ENCODE results near the gene TGFBR2. TPM values are rescaled to one million over a fixed set of nuclear protein-coding genes. Genes with fewer than 3 reads are reported as not detected.

TGFBR2 gene
- total RNA-seq, 1 experiment from 2014 or later: 45.9 TPM

- CTCF ChIA-PET: no interaction called here
- in situ Hi-C loops (cut with HindIII; ENCODE audit: low pct_unique_long_range_greater_than_20kb, low sequenced_read_pairs): no loop called here
- TF ChIP-seq REST (IDR thresholded peaks at IDR 0.05; ENCODE audit: insufficient read depth in 1 of 2, low read depth in 2 of 2, low read length in 1 of 2) (no peak), CTCF (IDR thresholded peaks at IDR 0.05) (no peak), POLR2AphosphoS5 (IDR thresholded peaks at IDR 0.05; ENCODE audit: low read depth, low read length) (no peak), SIN3A (IDR thresholded peaks at IDR 0.05; ENCODE audit: borderline replicate concordance, insufficient read depth, low read depth, low read length) (no peak), TCF7L2 (IDR thresholded peaks at IDR 0.05; ENCODE audit: low read depth, low read length) (no peak)
- POLR2A ChIA-PET: no interaction called here
- Histone ChIP-seq H3K27ac (ENCODE audit: low read length) (no peak overlapping the region), H3K27me3 (ENCODE audit: control insufficient read depth, insufficient read depth, low read length) (no peaks in the 10 kb centered on the region), H3K36me3 (ENCODE audit: control insufficient read depth, insufficient read depth, low read length) (no peaks in the 10 kb centered on the region), H3K4me3 (ENCODE audit: low read depth in 2 of 2, low read length in 2 of 2) (no peak overlapping the region), H3K4me1 (ENCODE audit: control insufficient read depth, insufficient read depth, low read length) (no peaks in the 10 kb centered on the region), H3K9me3 (ENCODE audit: control insufficient read depth, insufficient read depth, low read depth, low read length) (no peaks in the 10 kb centered on the region)
- BruUV-seq (replicated peaks): no TSS peak
- ATAC-seq (no peak), DNase-seq (ENCODE audit: low read depth, low spot score) (no peak)
- intact Hi-C loops (cut with micrococcal nuclease; ENCODE audit: unreplicated experiment): no loop called here
These were observed 121.7 kb downstream of the TGFBR2 start for GRCh38 chr3:30728143-30728542.

DNA sequence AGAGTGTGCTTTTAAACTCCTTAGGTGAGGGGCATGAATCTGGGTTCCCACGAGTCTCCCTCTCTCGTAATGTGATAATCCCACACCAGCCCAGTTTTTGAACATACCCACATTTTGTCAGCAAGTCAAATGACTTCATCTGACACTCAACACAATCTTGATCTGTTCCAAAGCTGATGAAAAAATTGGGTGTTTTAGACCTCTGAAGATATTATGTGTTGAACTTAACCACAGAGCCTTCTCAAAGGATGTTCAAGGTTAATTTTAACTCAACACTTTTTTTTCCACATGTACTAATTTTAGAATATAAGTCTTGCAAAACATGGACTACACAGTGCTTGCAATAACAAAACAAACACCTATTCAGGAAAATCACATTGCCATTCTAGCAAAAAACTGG is 123.1 kb downstream of the TGFBR2 start:
- no peaks in the 10 kb centered on the region for H3K27me3 ChIP-seq (ENCODE audit: control insufficient read depth, insufficient read depth, low read length)
- ChIA-PET CTCF (no interaction called here), POLR2A (no interaction called here)
- H3K9me3 ChIP-seq (ENCODE audit: control insufficient read depth, insufficient read depth, low read depth, low read length): no peaks in the 10 kb centered on the region
- in situ Hi-C loops (cut with HindIII; ENCODE audit: low pct_unique_long_range_greater_than_20kb, low sequenced_read_pairs) (no loop called here), intact Hi-C loops (cut with micrococcal nuclease; ENCODE audit: unreplicated experiment) (no loop called here)
- H3K36me3 ChIP-seq (ENCODE audit: control insufficient read depth, insufficient read depth, low read length): no peaks in the 10 kb centered on the region
- DNase-seq (ENCODE audit: low read depth, low spot score): no peak
- ATAC-seq: no peak
- no peak for TF ChIP-seq SIN3A (IDR thresholded peaks at IDR 0.05; ENCODE audit: borderline replicate concordance, insufficient read depth, low read depth, low read length)
- no peak for TF ChIP-seq POLR2AphosphoS5 (IDR thresholded peaks at IDR 0.05; ENCODE audit: low read depth, low read length)
- no peak for TF ChIP-seq REST (IDR thresholded peaks at IDR 0.05; ENCODE audit: insufficient read depth in 1 of 2, low read depth in 2 of 2, low read length in 1 of 2)
- no peak for TF ChIP-seq CTCF (IDR thresholded peaks at IDR 0.05)
- no peak for TF ChIP-seq TCF7L2 (IDR thresholded peaks at IDR 0.05; ENCODE audit: low read depth, low read length)
- H3K27ac ChIP-seq (ENCODE audit: low read length): no peak overlapping the region
- no peaks in the 10 kb centered on the region for H3K4me1 ChIP-seq (ENCODE audit: control insufficient read depth, insufficient read depth, low read length)
- no TSS peak for BruUV-seq (replicated peaks)
- no peak overlapping the region for H3K4me3 ChIP-seq (ENCODE audit: low read depth in 2 of 2, low read length in 2 of 2)

All from Panc1 (cell line).